IMR-90 (cell line): ENCODE measurements around the gene PALMD. TPM values are rescaled to one million over a fixed set of nuclear protein-coding genes. Genes with fewer than 3 reads are reported as not detected.

Experiments
- ATAC-seq: fragments of 200-7000 bp; cut with Tn5 transposase; 2 replicates; pipeline ENCODE4 v1.9.1; 2020; ENCODE audit warnings: low read depth, mild to moderate bottlenecking, moderate library complexity
- BruUV-seq: library from RNA; stranded (reverse); fragments of 400-500 nt; replicated peaks from 2 replicates; lab custom pipeline; 2021; lab: Mats Ljungman, UMichigan
- CTCF ChIA-PET: fragments of 300-600 bp; formaldehyde crosslinking; extraction: SDS; loops from one replicate; lab custom pipeline; 2021; ENCODE audit warnings: antibody characterized with exemption; lab: Yijun Ruan, JAX
- POLR2A ChIA-PET: fragments of 300-600 bp; sonication (Branson Sonifier 250); formaldehyde crosslinking; loops from one replicate; lab custom pipeline; 2022; ENCODE audit warnings: antibody characterized with exemption; ENCODE audit not compliant: unreplicated experiment; lab: Charles Lee
- DNase-seq: peaks from one replicate; pipeline ENCODE4 v3.0.0; 2013
- H2AFZ ChIP-seq: replicated peaks from 2 replicates; pipeline ENCODE3; 2013; ENCODE audit warnings: low read length, mild to moderate bottlenecking; ENCODE audit not compliant: poor library complexity
- H2AK5ac ChIP-seq: 2 replicates; pipeline ENCODE4 v1.6.1; 2013; ENCODE audit warnings: low read depth, low read length, inconsistent platforms
- H2AK9ac ChIP-seq: replicated peaks from 2 replicates; pipeline ENCODE3; 2013; ENCODE audit warnings: mild to moderate bottlenecking, low read depth, low read length, moderate library complexity; ENCODE audit not compliant: poor library complexity
- H2BK120ac ChIP-seq: 2 replicates; pipeline ENCODE4 v1.6.1; 2013; ENCODE audit warnings: low read depth, low read length, inconsistent platforms
- H2BK15ac ChIP-seq: 3 replicates; pipeline ENCODE4 v1.6.1; 2013; ENCODE audit warnings: low read depth, low read length, inconsistent platforms
- H2BK20ac ChIP-seq: 2 replicates; pipeline ENCODE4 v1.6.1; 2013; ENCODE audit warnings: low read depth, mild to moderate bottlenecking, inconsistent platforms, low read length, moderate library complexity
- H2BK5ac ChIP-seq: 2 replicates; pipeline ENCODE4 v1.6.1; 2013; ENCODE audit warnings: mild to moderate bottlenecking, low read depth, low read length, inconsistent platforms; ENCODE audit not compliant: poor library complexity, severe bottlenecking
- H3K14ac ChIP-seq: replicated peaks from 2 replicates; pipeline ENCODE4 v1.6.1; 2013; ENCODE audit warnings: low read depth, low read length, inconsistent platforms
- H3K18ac ChIP-seq: 2 replicates; pipeline ENCODE4 v1.6.1; 2013; ENCODE audit warnings: low read depth, low read length, control low read depth
- H3K23ac ChIP-seq: 2 replicates; pipeline ENCODE4 v1.6.1; 2013; ENCODE audit warnings: low read depth, low read length, inconsistent platforms
- H3K27ac ChIP-seq: 2 replicates; pipeline ENCODE4 v1.5.1; 2013; ENCODE audit warnings: mild to moderate bottlenecking, control low read depth, low read length; ENCODE audit not compliant: insufficient read depth
- H3K27me3 ChIP-seq: 2 replicates; pipeline ENCODE4 v1.6.1; 2013; ENCODE audit warnings: low read length; ENCODE audit not compliant: control insufficient read depth, insufficient read depth
- H3K36me3 ChIP-seq: 2 replicates; pipeline ENCODE4 v1.6.1; 2013; ENCODE audit warnings: low read length, mixed read lengths; ENCODE audit not compliant: control insufficient read depth, insufficient read depth
- H3K4ac ChIP-seq: 2 replicates; pipeline ENCODE4 v1.6.1; 2013; ENCODE audit warnings: low read depth, low read length, inconsistent platforms
- H3K4me1 ChIP-seq: 2 replicates; pipeline ENCODE4 v1.6.1; 2013; ENCODE audit warnings: low read length, mixed read lengths; ENCODE audit not compliant: control insufficient read depth, insufficient read depth
- H3K4me2 ChIP-seq: 2 replicates; pipeline ENCODE4 v1.6.1; 2013; ENCODE audit warnings: low read depth, mild to moderate bottlenecking, control low read depth, low read length, moderate library complexity
- H3K4me3 ChIP-seq: 2 replicates; pipeline ENCODE4 v1.5.1; 2013; ENCODE audit warnings: low read depth, mild to moderate bottlenecking, control low read depth, low read length, moderate library complexity; ENCODE audit not compliant: insufficient read depth
- H3K56ac ChIP-seq: 2 replicates; pipeline ENCODE4 v1.6.1; 2013; ENCODE audit warnings: low read length, inconsistent platforms; ENCODE audit not compliant: insufficient read depth; ENCODE audit errors: extremely low read depth
- H3K79me1 ChIP-seq, 2 experiments: 2 replicates each; pipeline ENCODE4 v1.6.1; 2013; ENCODE audit warnings: low read length in 2 of 2, inconsistent platforms in 1 of 2, low read depth in 1 of 2
- H3K9ac ChIP-seq: 2 replicates; pipeline ENCODE4 v1.6.1; 2013; ENCODE audit warnings: low read depth, low read length, control low read depth
- H3K9me1 ChIP-seq: 2 replicates; pipeline ENCODE4 v1.6.1; 2013; ENCODE audit warnings: low read length, inconsistent platforms; ENCODE audit not compliant: insufficient read depth
- H3K9me3 ChIP-seq: 2 replicates; pipeline ENCODE4 v1.6.1; 2013; ENCODE audit warnings: low read length; ENCODE audit not compliant: control insufficient read depth, insufficient read depth
- H4K20me1 ChIP-seq: 2 replicates; pipeline ENCODE4 v1.6.1; 2013; ENCODE audit warnings: low read length, inconsistent platforms; ENCODE audit not compliant: insufficient read depth
- H4K5ac ChIP-seq: 2 replicates; pipeline ENCODE4 v1.6.1; 2013; ENCODE audit warnings: mild to moderate bottlenecking, low read depth, low read length, control low read depth
- H4K8ac ChIP-seq, 2 experiments: 2 replicates each; pipeline ENCODE4 v1.6.1; 2013; ENCODE audit warnings: low read depth in 2 of 2, low read length in 2 of 2, control low read depth in 1 of 2, inconsistent platforms in 1 of 2
- H4K91ac ChIP-seq: 2 replicates; pipeline ENCODE4 v1.6.1; 2013; ENCODE audit warnings: low read depth, low read length, inconsistent platforms; ENCODE audit not compliant: insufficient read depth
- BHLHE40 ChIP-seq: fragments of 150-350 bp; IDR thresholded peaks from 2 replicates; pipeline ENCODE4 v1.6.1; 2016; ENCODE audit warnings: mild to moderate bottlenecking, low read depth, low read length
- CEBPB ChIP-seq: IDR thresholded peaks from 2 replicates; pipeline ENCODE4 v1.6.1; 2012; ENCODE audit warnings: low read depth, low read length, improper control_type of control experiment
- CHD1 ChIP-seq: IDR thresholded peaks from 2 replicates; pipeline ENCODE4 v1.6.1; 2012; ENCODE audit warnings: low read depth, low read length, improper control_type of control experiment
- CTCF ChIP-seq: conservative IDR thresholded peaks from 2 replicates; pipeline ENCODE4 v1.5.1; 2012; ENCODE audit warnings: mild to moderate bottlenecking, low read depth, low read length, improper control_type of control experiment
- FOS ChIP-seq: fragments of 150-350 bp; IDR thresholded peaks from 2 replicates; pipeline ENCODE4 v1.6.1; 2016; ENCODE audit warnings: low read depth, low read length
- MAFK ChIP-seq: IDR thresholded peaks from 2 replicates; pipeline ENCODE4 v1.6.1; 2012; ENCODE audit warnings: low read depth, low read length, improper control_type of control experiment
- MAZ ChIP-seq: IDR thresholded peaks from 2 replicates; pipeline ENCODE4 v1.6.1; 2012; ENCODE audit warnings: low read depth, mild to moderate bottlenecking, low read length, improper control_type of control experiment, moderate library complexity, borderline replicate concordance
- MXI1 ChIP-seq: IDR thresholded peaks from 2 replicates; pipeline ENCODE4 v1.6.1; 2012; ENCODE audit warnings: low read depth, mild to moderate bottlenecking, low read length, moderate library complexity, borderline replicate concordance
- NFE2L2 ChIP-seq: fragments of 150-350 bp; IDR thresholded peaks from 2 replicates; pipeline ENCODE4 v1.6.1; 2016; ENCODE audit warnings: low read depth, mild to moderate bottlenecking, low read length
- RAD21 ChIP-seq: IDR thresholded peaks from 2 replicates; pipeline ENCODE4 v1.6.1; 2012; ENCODE audit warnings: low read length, improper control_type of control experiment
- RCOR1 ChIP-seq: IDR thresholded peaks from 2 replicates; pipeline ENCODE4 v1.6.1; 2012; ENCODE audit warnings: mild to moderate bottlenecking, low read length, improper control_type of control experiment; ENCODE audit not compliant: insufficient replicate concordance
- RFX5 ChIP-seq: IDR thresholded peaks from 2 replicates; pipeline ENCODE4 v1.8.0; 2012; ENCODE audit warnings: low read depth, mild to moderate bottlenecking, low read length, moderate library complexity
- SMC3 ChIP-seq: fragments of 150-350 bp; IDR thresholded peaks from 2 replicates; pipeline ENCODE4 v1.6.1; 2016; ENCODE audit warnings: low read depth, mild to moderate bottlenecking, antibody characterized with exemption, low read length, moderate library complexity
- dilution Hi-C: fragments of 300-500 bp; cut with HindIII; formaldehyde crosslinking; loops from one replicate; pipeline ENCODE4 v1.14.3; 2018; ENCODE audit warnings: low sequenced_read_pairs; ENCODE audit not compliant: unreplicated experiment
- in situ Hi-C: fragments of 300-500 bp; cut with MboI; formaldehyde crosslinking; loops from 3 replicates; pipeline ENCODE4 v1.14.3; 2019; ENCODE audit warnings: low sequenced_read_pairs, inconsistent platforms, mixed read lengths
- intact Hi-C: fragments of 100-400 bp; cut with micrococcal nuclease; formaldehyde crosslinking; loops from 2 replicates; pipeline ENCODE4 v1.10.0; 2022
- polyA plus RNA-seq, 3 experiments: library from polyadenylated mRNA; depleted of rRNA; stranded (reverse); fragments of >200 nt; gene quantifications; 2 replicates each; pipeline ENCODE4 v1.2.3, GENCODE V29; 2012; ENCODE audit warnings: low replicate concordance in 1 of 3
- total RNA-seq: library from RNA; depleted of rRNA; stranded (reverse); fragments of >200 nt; gene quantifications from 2 replicates; pipeline ENCODE4 v1.2.3, GENCODE V29; 2012
- TF ChIP-seq, protein P1 (sequence below): fragments of 150-350 bp; IDR thresholded peaks from 2 replicates; pipeline ENCODE4 v1.6.1; 2017; ENCODE audit warnings: mild to moderate bottlenecking, antibody characterized with exemption, low read length, low read depth
- TF ChIP-seq, protein P2 (sequence below): fragments of 150-350 bp; IDR thresholded peaks from 2 replicates; pipeline ENCODE4 v1.6.1; 2016; ENCODE audit warnings: low read depth, mild to moderate bottlenecking, low read length, moderate library complexity, borderline replicate concordance

PALMD gene
- total and polyA plus RNA-seq, 2 of the 4 experiments (the other 2 are of a cell fraction) = 0.51 to 0.72 TPM

DNA sequence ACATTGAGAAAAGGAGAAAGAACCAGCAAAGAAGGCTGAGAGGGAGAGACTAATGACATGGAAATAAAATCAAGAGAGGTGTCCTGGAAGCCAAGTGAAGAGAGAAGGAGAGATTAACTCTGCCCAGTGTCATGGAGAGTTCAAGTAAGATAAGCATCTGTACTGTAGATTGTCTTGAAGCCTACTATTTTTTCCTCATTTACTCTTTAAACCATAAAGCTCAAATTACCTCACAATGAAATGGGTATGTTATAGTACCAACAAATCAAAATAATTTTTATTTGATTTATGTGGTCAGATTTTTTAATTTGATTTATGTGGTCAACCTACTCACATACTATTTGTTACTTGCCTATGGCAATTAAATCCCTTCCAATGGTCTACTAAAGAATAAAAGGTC, 5.2 kb upstream of the PALMD start:
- in situ Hi-C loops (no loop called here), intact Hi-C loops (no loop called here), dilution Hi-C loops (no loop called here)
- ChIA-PET POLR2A (no interaction called here), CTCF (no interaction called here)
- H3K79me1 ChIP-seq = no peaks in the 10 kb centered on the region
- H4K20me1 ChIP-seq = no peaks in the 10 kb centered on the region
- H3K23ac ChIP-seq = no peak overlapping the region
- H2BK5ac ChIP-seq = no peak overlapping the region
- H4K5ac ChIP-seq = no peak overlapping the region
- H3K27me3 ChIP-seq = no peaks in the 10 kb centered on the region
- no peak for ATAC-seq
- no peak overlapping the region for H3K4me2 ChIP-seq
- no peak overlapping the region for H3K27ac ChIP-seq
- no peak overlapping the region for H4K91ac ChIP-seq
- H3K4me1 ChIP-seq = peaks cover 7% of the 10 kb centered on the region
- no peaks in the 10 kb centered on the region for H3K36me3 ChIP-seq
- no peak overlapping the region for H3K56ac ChIP-seq
- no peaks in the 10 kb centered on the region for H3K9me3 ChIP-seq
- no peak overlapping the region for H3K4ac ChIP-seq
- TF ChIP-seq RCOR1 = no peak
- TF ChIP-seq, protein P1, sequence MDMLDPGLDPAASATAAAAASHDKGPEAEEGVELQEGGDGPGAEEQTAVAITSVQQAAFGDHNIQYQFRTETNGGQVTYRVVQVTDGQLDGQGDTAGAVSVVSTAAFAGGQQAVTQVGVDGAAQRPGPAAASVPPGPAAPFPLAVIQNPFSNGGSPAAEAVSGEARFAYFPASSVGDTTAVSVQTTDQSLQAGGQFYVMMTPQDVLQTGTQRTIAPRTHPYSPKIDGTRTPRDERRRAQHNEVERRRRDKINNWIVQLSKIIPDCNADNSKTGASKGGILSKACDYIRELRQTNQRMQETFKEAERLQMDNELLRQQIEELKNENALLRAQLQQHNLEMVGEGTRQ = no peak
- TF ChIP-seq CTCF = no peak
- TF ChIP-seq CHD1 = no peak
- no peak for TF ChIP-seq RFX5
- no peak for TF ChIP-seq MAZ
- TF ChIP-seq FOS = no peak
- no peak for TF ChIP-seq NFE2L2
- TF ChIP-seq SMC3 = no peak
- no peak for TF ChIP-seq RAD21
- TF ChIP-seq MAFK = no peak
- TF ChIP-seq, protein P2, sequence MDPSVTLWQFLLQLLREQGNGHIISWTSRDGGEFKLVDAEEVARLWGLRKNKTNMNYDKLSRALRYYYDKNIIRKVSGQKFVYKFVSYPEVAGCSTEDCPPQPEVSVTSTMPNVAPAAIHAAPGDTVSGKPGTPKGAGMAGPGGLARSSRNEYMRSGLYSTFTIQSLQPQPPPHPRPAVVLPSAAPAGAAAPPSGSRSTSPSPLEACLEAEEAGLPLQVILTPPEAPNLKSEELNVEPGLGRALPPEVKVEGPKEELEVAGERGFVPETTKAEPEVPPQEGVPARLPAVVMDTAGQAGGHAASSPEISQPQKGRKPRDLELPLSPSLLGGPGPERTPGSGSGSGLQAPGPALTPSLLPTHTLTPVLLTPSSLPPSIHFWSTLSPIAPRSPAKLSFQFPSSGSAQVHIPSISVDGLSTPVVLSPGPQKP = no peak
- no peak for TF ChIP-seq CEBPB
- no peak for TF ChIP-seq BHLHE40
- TF ChIP-seq MXI1 = no peak
- H4K8ac ChIP-seq = no peak overlapping the region
- no peak overlapping the region for H3K9ac ChIP-seq
- no peak overlapping the region for H2AFZ ChIP-seq
- DNase-seq = no peak
- no peak overlapping the region for H2BK15ac ChIP-seq
- BruUV-seq = no TSS peak
- no peak overlapping the region for H2AK5ac ChIP-seq
- no peak overlapping the region for H3K14ac ChIP-seq
- no peak overlapping the region for H2AK9ac ChIP-seq
- H2BK120ac ChIP-seq = no peak overlapping the region
- H3K4me3 ChIP-seq = no peak overlapping the region
- H3K9me1 ChIP-seq = peaks cover 2% of the 10 kb centered on the region; the same call in 1 of the 2 replicates
- no peak overlapping the region for H2BK20ac ChIP-seq
- no peak overlapping the region for H3K18ac ChIP-seq
